ENCODE data around the gene CDCP2.

The CDCP2 gene

GRCh38 chr1:54152696-54153095 is at the start of gene CDCP2:
CDCP2 (minus strand) TSS chr1:54153000; CDS start chr1:54152922, 78 bp downstream.
- DNase-seq (ENCODE audit: low spot score): no peak

GRCh38 chr1:54200519-54200997 is 47.8 kb upstream of the CDCP2 start:
- DNase-seq (ENCODE audit: low spot score): no peak

- peak; percentile 99 for DNase-seq (ENCODE audit: low spot score)
Measured at GRCh38 chr1:54199765-54200518, 47.1 kb upstream of the CDCP2 start, which contains the start of the genes CYB5RL and MRPL37. CYB5RL (minus strand) TSS chr1:54200030; CDS start chr1:54195616, 4,414 bp downstream. MRPL37 (plus strand) TSS chr1:54200167; CDS start chr1:54200244, 77 bp downstream.

GRCh38 chr1:54199151-54199764 is 46.5 kb upstream of the CDCP2 start:
- DNase-seq (ENCODE audit: low spot score): no peak

GRCh38 chr1:54193453-54193852 is 40.7 kb upstream of the CDCP2 start:
- no peak for DNase-seq (ENCODE audit: low spot score)

- DNase-seq (ENCODE audit: low spot score): no peak
Measured at GRCh38 chr1:54191525-54191924, 38.7 kb upstream of the CDCP2 start.

GRCh38 chr1:54190526-54190925 is 37.7 kb upstream of the CDCP2 start:
- DNase-seq (ENCODE audit: low spot score): no peak

GRCh38 chr1:54188291-54188690 is 35.5 kb upstream of the CDCP2 start:
- DNase-seq (ENCODE audit: low spot score): no peak

- DNase-seq (ENCODE audit: low spot score): no peak
Measured at GRCh38 chr1:54186056-54186455, 33.3 kb upstream of the CDCP2 start.

GRCh38 chr1:54180701-54181360 is 28.0 kb upstream of the CDCP2 start:
- no peak for DNase-seq (ENCODE audit: low spot score)

GRCh38 chr1:54178296-54179070 is 25.7 kb upstream of the CDCP2 start:
- DNase-seq (ENCODE audit: low spot score): no peak

GRCh38 chr1:54177726-54178125 is 24.9 kb upstream of the CDCP2 start:
- DNase-seq (ENCODE audit: low spot score): no peak

GRCh38 chr1:54176621-54177327 is 24.0 kb upstream of the CDCP2 start:
- no peak for DNase-seq (ENCODE audit: low spot score)

- DNase-seq (ENCODE audit: low spot score): no peak
Measured at GRCh38 chr1:54174106-54174505, 21.3 kb upstream of the CDCP2 start.

- peak; percentile 35 for DNase-seq (ENCODE audit: low spot score)
Measured at GRCh38 chr1:54173681-54174080, 20.9 kb upstream of the CDCP2 start.

- DNase-seq (ENCODE audit: low spot score): peak; percentile 5
Measured at GRCh38 chr1:54172614-54173599, 20.1 kb upstream of the CDCP2 start.

GRCh38 chr1:54171606-54172005 is 18.8 kb upstream of the CDCP2 start:
- DNase-seq (ENCODE audit: low spot score): no peak

- no peak for DNase-seq (ENCODE audit: low spot score)
Measured at GRCh38 chr1:54171016-54171415, 18.2 kb upstream of the CDCP2 start.

- DNase-seq (ENCODE audit: low spot score): no peak
Measured at GRCh38 chr1:54169068-54169467, 16.3 kb upstream of the CDCP2 start.
